GM12878 (cell line): ENCODE data around the gene TULP1. TPM values are rescaled to one million over a fixed set of nuclear protein-coding genes. Genes with fewer than 3 reads are reported as not detected.

Experiments used
- ATAC-seq: fragments of 200-7000 bp; cut with Tn5 transposase; 3 replicates; pipeline ENCODE4 v1.9.1; 2020; ENCODE audit warnings: mild to moderate bottlenecking, moderate library complexity
- BruUV-seq: library from RNA; stranded (reverse); fragments of 400-500 nt; replicated peaks from 2 replicates; lab custom pipeline; 2021; lab: Mats Ljungman, UMichigan
- CTCF ChIA-PET: fragments of 300-600 bp; sonication (Branson Sonifier 250); formaldehyde crosslinking; extraction: SDS; loops from one replicate; lab custom pipeline; 2021; ENCODE audit warnings: inconsistent platforms; lab: Yijun Ruan, JAX
- POLR2A ChIA-PET: fragments of 350-600 bp; formaldehyde crosslinking; extraction: SDS; loops from one replicate; lab custom pipeline; 2021; ENCODE audit warnings: inconsistent platforms; lab: Charles Lee
- RAD21 ChIA-PET: fragments of 300-600 bp; sonication (Branson Sonifier 250); formaldehyde crosslinking; loops from one replicate; lab custom pipeline; 2023; ENCODE audit warnings: antibody characterized with exemption; ENCODE audit not compliant: unreplicated experiment; lab: Charles Lee
- SMC1A ChIA-PET: fragments of 300-600 bp; sonication (Branson Sonifier 250); formaldehyde crosslinking; loops from one replicate; lab custom pipeline; 2023; ENCODE audit not compliant: unreplicated experiment, uncharacterized antibody; lab: Charles Lee
- DNase-seq: peaks from one replicate; pipeline ENCODE4 v3.0.0-alpha.2; 2011; ENCODE audit warnings: low read depth, low spot score
- FAIRE-seq: peaks from 3 replicates; lab custom pipeline; 2011; peaks lifted over from hg19 to GRCh38; lab: Jason Lieb, UNC
- H2AFZ ChIP-seq: 2 replicates; pipeline ENCODE4 v1.6.0; 2011; ENCODE audit warnings: low read depth, low read length, control low read depth; ENCODE audit not compliant: control insufficient read depth
- H3K27ac ChIP-seq: 2 replicates; pipeline ENCODE4 v1.5.1; 2011; ENCODE audit warnings: control low read depth; ENCODE audit not compliant: control insufficient read depth, insufficient read depth
- H3K27me3 ChIP-seq, 2 experiments: replicated peaks in 1 of 2; 2 replicates each; pipeline versions ENCODE4 v1.6.0 to v1.6.1; 2011; ENCODE audit warnings: low read length in 1 of 2; ENCODE audit not compliant: control insufficient read depth in 2 of 2, insufficient read depth in 2 of 2
- H3K36me3 ChIP-seq, 2 experiments: 2 replicates each; pipeline ENCODE4 v1.5.1; 2011; ENCODE audit warnings: low read length in 1 of 2; ENCODE audit not compliant: control insufficient read depth in 2 of 2, insufficient read depth in 2 of 2
- H3K4me1 ChIP-seq: 2 replicates; pipeline ENCODE4 v1.6.1; 2011; ENCODE audit warnings: mild to moderate bottlenecking, low read length, moderate library complexity, mixed read lengths; ENCODE audit not compliant: control insufficient read depth, insufficient read depth
- H3K4me2 ChIP-seq: 2 replicates; pipeline ENCODE4 v1.6.0; 2011; ENCODE audit warnings: control low read depth; ENCODE audit not compliant: control insufficient read depth, insufficient read depth
- H3K4me3 ChIP-seq: fragments of 200-600 bp; sonication (generic); 2 replicates; pipeline ENCODE4 v1.5.1; 2016
- H3K79me2 ChIP-seq: 2 replicates; pipeline ENCODE4 v1.6.0; 2011; ENCODE audit warnings: low read length; ENCODE audit not compliant: control insufficient read depth, insufficient read depth
- H3K9ac ChIP-seq: 2 replicates; pipeline ENCODE4 v1.8.0; 2011; ENCODE audit warnings: low read length, control low read depth, mixed read lengths; ENCODE audit not compliant: control insufficient read depth, insufficient read depth
- H3K9me3 ChIP-seq: replicated peaks from 3 replicates; pipeline ENCODE4 v1.5.1; 2011; ENCODE audit warnings: mild to moderate bottlenecking, low read length; ENCODE audit not compliant: control insufficient read depth, insufficient read depth
- H4K20me1 ChIP-seq: 2 replicates; pipeline ENCODE4 v1.6.0; 2011; ENCODE audit not compliant: control insufficient read depth, insufficient read depth
- BACH1 ChIP-seq: fragments of 450-650 bp; IDR thresholded peaks from 2 replicates; pipeline ENCODE4 v1.6.1; 2017; ENCODE audit warnings: mild to moderate bottlenecking, borderline replicate concordance
- CHD4 ChIP-seq: fragments of 200-600 bp; sonication (generic); IDR thresholded peaks from 2 replicates; pipeline ENCODE4 v1.6.1; 2016; ENCODE audit warnings: mild to moderate bottlenecking
- ELK1 ChIP-seq: IDR thresholded peaks from 2 replicates; pipeline ENCODE4 v1.6.1; 2012; ENCODE audit warnings: low read depth, low read length, improper control_type of control experiment
- MXI1 ChIP-seq: fragments of 150-350 bp; IDR thresholded peaks from 2 replicates; pipeline ENCODE4 v1.6.1; 2011; ENCODE audit warnings: low read depth, mild to moderate bottlenecking, inconsistent platforms, low read length, improper control_type of control experiment
- PAX8 ChIP-seq: fragments of 450-650 bp; IDR thresholded peaks from 2 replicates; pipeline ENCODE4 v1.6.1; 2017; ENCODE audit warnings: mild to moderate bottlenecking, moderate library complexity
- PKNOX1 ChIP-seq: fragments of 450-650 bp; IDR thresholded peaks from 2 replicates; pipeline ENCODE4 v1.6.1; 2016; ENCODE audit warnings: mild to moderate bottlenecking
- PML ChIP-seq: IDR thresholded peaks from 2 replicates; pipeline ENCODE4 v1.6.1; 2012; ENCODE audit warnings: low read length, inconsistent platforms
- POLR2A ChIP-seq: IDR thresholded peaks from 2 replicates; pipeline ENCODE4 v1.6.1; 2011; ENCODE audit warnings: low read depth, mild to moderate bottlenecking, low read length
- POLR2AphosphoS5 ChIP-seq: IDR thresholded peaks from 2 replicates; pipeline ENCODE4 v1.6.1; 2011; ENCODE audit warnings: mild to moderate bottlenecking, low read length, inconsistent platforms
- POU2F2 ChIP-seq: IDR thresholded peaks from 3 replicates; pipeline ENCODE4 v1.6.1; 2011; ENCODE audit warnings: low read depth, mild to moderate bottlenecking, low read length, borderline replicate concordance
- RBBP5 ChIP-seq: fragments of 200-600 bp; sonication (generic); conservative IDR thresholded peaks from 2 replicates; pipeline ENCODE4 v1.6.1; 2016
- SMAD5 ChIP-seq: IDR thresholded peaks from 2 replicates; pipeline ENCODE4 v1.6.1; 2016; ENCODE audit warnings: antibody characterized with exemption, low read depth
- YBX1 ChIP-seq: fragments of 450-650 bp; IDR thresholded peaks from 2 replicates; pipeline ENCODE4 v1.6.1; 2016; ENCODE audit warnings: antibody characterized with exemption
- WGBS: methylation state at CpG from one replicate; pipeline ENCODE4 v1.1.6; 2016; ENCODE audit warnings: low lambda C conversion rate; ENCODE audit not compliant: insufficient replicate concordance, insufficient coverage; ENCODE audit errors: missing lambda C conversion rate; 5-methylcytosine and 5-hydroxymethylcytosine counted together
- in situ Hi-C: fragments of 300-500 bp; cut with MboI; formaldehyde crosslinking; loops from 9 replicates; pipeline ENCODE4 v1.14.3; 2018; ENCODE audit warnings: mixed read lengths
- intact Hi-C: fragments of 100-400 bp; cut with micrococcal nuclease; formaldehyde crosslinking; loops from one replicate; pipeline ENCODE4 v1.14.2; 2022; ENCODE audit not compliant: unreplicated experiment
- polyA plus RNA-seq, 11 experiments: library from polyadenylated mRNA; depleted of rRNA in 4 of 11; unstranded in 6 of 11; stranded (reverse) in 5 of 11; fragments of >200 nt; fragmentation: Nextera tagmentation in 4 of 11; fragmentation: Illumina TruSeq in 1 of 11; extraction: Ambion mirVana in 4 of 11; extraction: Trizol in 1 of 11; gene quantifications; 1 replicate in 1 of 11; 2 replicates in 10 of 11; pipeline versions ENCODE4 v1.2.1 to v1.2.3, GENCODE V29; 2011 to 2016; ENCODE audit warnings: inconsistent platforms in 2 of 11, missing spikeins in 2 of 11, low read depth in 1 of 11
- total RNA-seq, 4 experiments: library from RNA; depleted of rRNA in 3 of 4; stranded (reverse); fragments of >200 nt in 3 of 4; fragmentation: Illumina TruSeq in 1 of 4; extraction: Trizol in 1 of 4; gene quantifications; 2 replicates each; pipeline versions ENCODE4 v1.2.1 to v1.2.3, GENCODE V29; 2013 to 2021

Gene TULP1
- total and polyA plus RNA-seq, 10 of the 15 experiments (the other 5 are each of a cell fraction or from before 2014, with no cell fraction given): not detected

- no peaks in the 10 kb centered on the region for H3K4me1 ChIP-seq
- RAD21 ChIA-PET: interaction anchor here (0.9 to 1.8 kb wide), 2 partner anchors 21 to 128 kb away, joined by 3 to 4 read pairs; no protein-coding TSS in a partner anchor
- no peaks in the 10 kb centered on the region for H3K27me3 ChIP-seq
- no peak for FAIRE-seq
- POLR2A ChIA-PET: interaction anchor here (0.6 to 0.8 kb wide), 3 partner anchors 8 to 57 kb away, joined by 3 read pairs; partner anchors contain the start of gene FANCE
- H3K36me3 ChIP-seq: peaks cover 14% of the 10 kb centered on the region in 2 experiments
- peak overlapping the region; percentile 99 for H3K4me3 ChIP-seq
- intact Hi-C loops: no loop called here
- no peak overlapping the region for H3K9ac ChIP-seq
- H3K9me3 ChIP-seq: no peaks in the 10 kb centered on the region
- CTCF ChIA-PET: interaction anchor here (0.7 to 2.4 kb wide), 7 partner anchors 10 to 178 kb away, joined by 3 to 11 read pairs (median 5); partner anchors contain the start of gene PPARD
- WGBS: 40% methylated on average over 8 of the region's 8 CpGs
- no peak for ATAC-seq
- H2AFZ ChIP-seq: no peak overlapping the region
- SMC1A ChIA-PET: interaction anchor here (1.2 to 1.4 kb wide), 3 partner anchors 14 to 174 kb away, joined by 4 to 7 read pairs (median 4); partner anchors contain the start of gene DEF6
- H3K4me2 ChIP-seq: peak overlapping the region; percentile 23
- no peak for DNase-seq
- BruUV-seq: no TSS peak
- no peak for TF ChIP-seq YBX1
- TF ChIP-seq PML: peak; percentile 19; the same call in 1 of the 2 replicates
- TF ChIP-seq POLR2AphosphoS5: peak; percentile 44; the same call in 1 of the 2 replicates
- TF ChIP-seq BACH1: peak; percentile 33; the same call in 1 of the 2 replicates
- no peak for TF ChIP-seq RBBP5
- no peak for TF ChIP-seq CHD4
- H3K79me2 ChIP-seq: peaks cover 33% of the 10 kb centered on the region
- in situ Hi-C loops: no loop called here
- peaks cover 7% of the 10 kb centered on the region; the same call in 1 of the 2 replicates for H4K20me1 ChIP-seq
- no peak overlapping the region for H3K27ac ChIP-seq
These were observed 40.8 kb downstream of the TULP1 start for GRCh38 chr6:35471836-35472345.

GRCh38 chr6:35470663-35471120 lies 42.0 kb downstream of the TULP1 start:
- Histone ChIP-seq H3K79me2 (peaks cover 33% of the 10 kb centered on the region), H3K27me3 (no peaks in the 10 kb centered on the region), H3K9me3 (no peaks in the 10 kb centered on the region), H3K36me3 (peaks cover 14% of the 10 kb centered on the region in 2 experiments), H3K27ac (no peak overlapping the region), H3K4me1 (no peaks in the 10 kb centered on the region), H4K20me1 (peaks cover 7% of the 10 kb centered on the region; the same call in 1 of the 2 replicates), H3K4me2 (peak overlapping the region; percentile 83), H3K4me3 (peak overlapping the region; percentile 99), H3K9ac (peak overlapping the region; percentile 97), H2AFZ (no peak overlapping the region)
- FAIRE-seq (no peak), ATAC-seq (no peak), DNase-seq (no peak)
- 5% methylated on average over 3 of the region's 3 CpGs for WGBS
- in situ Hi-C loops: no loop called here
- BruUV-seq: no TSS peak
- TF ChIP-seq POU2F2 (peak; percentile 16; the same call in 1 of the 3 replicates), PAX8 (no peak), POLR2A (peak; percentile 64), ELK1 (no peak), MXI1 (peak; percentile 9; the same call in 1 of the 2 replicates), SMAD5 (0 out of 2 replicates have a peak, but pooled peaks have one; percentile 23), PKNOX1 (peak; percentile 52), POLR2AphosphoS5 (peak; percentile 67)
- RAD21 ChIA-PET: interaction anchor here (0.6 kb wide), 2 partner anchors 11 to 996 kb away, joined by 3 read pairs; no protein-coding TSS in a partner anchor
- CTCF ChIA-PET: interaction anchor here (0.6 to 2.4 kb wide), 6 partner anchors 11 to 300 kb away, joined by 3 to 11 read pairs (median 4); partner anchors contain the start of genes ARMC12 and PPARD
- intact Hi-C loops: no loop called here
- SMC1A ChIA-PET: interaction anchor here (1.2 to 1.4 kb wide), 3 partner anchors 13 to 173 kb away, joined by 4 to 7 read pairs (median 4); partner anchors contain the start of gene DEF6
- POLR2A ChIA-PET: interaction anchor here (1.0 to 1.2 kb wide), 2 partner anchors 11 to 52 kb away, joined by 3 read pairs; no protein-coding TSS in a partner anchor
